HG03469 (cell line): ENCODE results near the gene ICAM3.

ENCODE experiments used
- ATAC-seq: cut with Tn5 transposase; IDR thresholded peaks from one replicate; pipeline ENCODE4 v1.9.1; 2021; ENCODE audit warnings: mild to moderate bottlenecking, moderate library complexity, moderate number of reproducible peaks; ENCODE audit not compliant: unreplicated experiment

Gene ICAM3

DNA sequence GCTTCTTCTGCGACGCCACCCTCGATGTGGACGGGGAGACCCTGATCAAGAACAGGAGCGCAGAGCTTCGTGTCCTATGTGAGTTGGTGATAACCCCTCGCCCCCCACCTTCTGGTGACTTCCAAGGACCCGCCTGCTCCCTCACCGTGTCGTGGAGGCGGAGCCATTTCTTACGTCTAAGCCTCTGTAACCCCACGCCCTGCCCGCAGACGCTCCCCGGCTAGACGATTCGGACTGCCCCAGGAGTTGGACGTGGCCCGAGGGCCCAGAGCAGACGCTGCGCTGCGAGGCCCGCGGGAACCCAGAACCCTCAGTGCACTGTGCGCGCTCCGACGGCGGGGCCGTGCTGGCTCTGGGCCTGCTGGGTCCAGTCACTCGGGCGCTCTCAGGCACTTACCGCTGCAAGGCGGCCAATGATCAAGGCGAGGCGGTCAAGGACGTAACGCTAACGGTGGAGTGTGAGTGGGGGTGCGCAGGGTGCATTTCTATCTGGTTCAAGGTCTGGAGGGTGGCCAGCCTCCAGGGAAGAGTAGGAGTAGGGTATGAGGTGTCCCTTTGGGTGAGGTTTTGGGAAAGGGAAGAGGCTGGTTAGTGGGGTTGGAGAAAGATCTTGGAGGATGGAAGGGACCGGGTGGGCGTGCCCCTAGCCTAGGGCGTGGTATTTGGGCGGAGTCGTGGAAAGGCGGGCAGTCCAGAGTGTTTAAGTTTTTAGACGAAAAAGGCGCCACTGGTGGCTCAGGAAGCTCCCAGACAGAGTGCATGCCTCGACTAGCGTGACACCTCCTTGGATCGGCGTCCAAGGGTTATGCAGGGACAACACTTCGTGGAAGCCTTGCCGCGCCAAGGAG is 46.4 kb downstream of the ICAM3 start:
- ATAC-seq: no peak

GRCh38 chr19:10292206-10292788 is 47.1 kb downstream of the ICAM3 start:
- no peak for ATAC-seq

- ATAC-seq: no peak
Observed at GRCh38 chr19:10291554-10292205, 47.7 kb downstream of the ICAM3 start.

DNA sequence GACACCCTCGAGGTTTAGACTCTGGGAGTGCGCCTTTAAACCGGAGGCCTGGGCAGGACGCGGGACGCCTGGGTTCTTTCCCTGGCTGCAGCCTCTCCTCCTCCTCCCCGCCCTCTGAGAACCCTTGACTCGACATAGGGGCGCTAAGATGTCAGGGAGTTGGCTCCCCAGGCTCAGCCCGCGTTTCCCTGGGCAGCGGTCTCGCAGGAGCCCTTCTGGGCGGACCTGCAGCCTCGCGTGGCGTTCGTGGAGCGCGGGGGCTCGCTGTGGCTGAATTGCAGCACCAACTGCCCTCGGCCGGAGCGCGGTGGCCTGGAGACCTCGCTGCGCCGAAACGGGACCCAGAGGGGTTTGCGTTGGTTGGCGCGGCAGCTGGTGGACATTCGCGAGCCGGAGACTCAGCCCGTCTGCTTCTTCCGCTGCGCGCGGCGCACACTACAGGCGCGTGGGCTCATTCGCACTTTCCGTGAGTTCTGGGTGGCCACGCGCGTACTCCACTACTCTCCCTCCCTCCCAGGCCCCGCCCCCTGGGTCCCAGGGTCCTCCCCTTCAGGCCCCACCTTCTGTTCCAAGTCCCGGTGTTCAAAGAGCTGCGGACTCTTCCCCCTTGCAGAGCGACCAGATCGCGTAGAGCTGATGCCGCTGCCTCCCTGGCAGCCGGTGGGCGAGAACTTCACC is 48.4 kb downstream of the ICAM3 start:
- ATAC-seq: no peak

- ATAC-seq: no peak
Observed at GRCh38 chr19:10290357-10290875, 49.0 kb downstream of the ICAM3 start.

GRCh38 chr19:10289836-10290356 is 49.5 kb downstream of the ICAM3 start, which contains the start of gene ICAM5:
Gene ICAM5, plus strand, starts transcription at chr19:10289952. Its CDS starts 92 bp downstream, at chr19:10290044.
- ATAC-seq: no peak

DNA sequence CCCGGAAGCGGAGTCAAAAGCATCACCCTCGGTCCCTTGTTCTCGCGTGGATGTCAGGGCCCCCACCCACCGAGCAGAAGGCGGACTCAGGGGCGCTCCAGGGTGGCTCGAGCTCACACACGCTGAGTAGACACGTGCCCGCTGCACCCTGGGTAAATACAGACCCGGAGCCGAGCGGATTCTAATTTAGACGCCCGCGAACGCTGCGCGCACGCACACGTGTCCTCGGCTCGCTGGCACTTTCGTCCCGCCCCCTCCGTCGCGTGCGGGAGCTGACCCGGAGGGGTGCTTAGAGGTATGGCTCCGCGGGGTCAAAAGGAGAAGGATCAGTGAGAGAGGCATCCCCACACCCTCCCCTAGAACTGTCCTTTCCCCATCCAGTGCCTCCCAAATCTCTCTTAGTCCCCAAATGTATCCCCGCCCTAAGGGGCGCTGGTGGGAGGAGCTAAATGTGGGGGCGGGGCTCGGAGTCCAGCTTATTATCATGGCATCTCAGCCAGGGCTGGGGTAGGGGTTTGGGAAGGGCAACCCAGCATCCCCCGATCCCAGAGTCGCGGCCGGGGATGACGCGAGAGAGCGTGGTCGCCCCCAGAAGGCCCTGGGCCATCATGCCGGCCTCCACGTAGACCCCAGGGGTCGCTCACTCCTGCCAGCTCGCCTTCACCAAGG is 50.1 kb downstream of the ICAM3 start:
- no peak for ATAC-seq

- ATAC-seq: no peak
Observed at GRCh38 chr19:10288662-10289166, 50.7 kb downstream of the ICAM3 start.

GRCh38 chr19:10286803-10287737 is 52.4 kb downstream of the ICAM3 start, which contains the start of gene ICAM4:
Gene ICAM4, plus strand, starts transcription at chr19:10286955. Its CDS starts 58 bp downstream, at chr19:10287013.
- ATAC-seq: no peak

DNA sequence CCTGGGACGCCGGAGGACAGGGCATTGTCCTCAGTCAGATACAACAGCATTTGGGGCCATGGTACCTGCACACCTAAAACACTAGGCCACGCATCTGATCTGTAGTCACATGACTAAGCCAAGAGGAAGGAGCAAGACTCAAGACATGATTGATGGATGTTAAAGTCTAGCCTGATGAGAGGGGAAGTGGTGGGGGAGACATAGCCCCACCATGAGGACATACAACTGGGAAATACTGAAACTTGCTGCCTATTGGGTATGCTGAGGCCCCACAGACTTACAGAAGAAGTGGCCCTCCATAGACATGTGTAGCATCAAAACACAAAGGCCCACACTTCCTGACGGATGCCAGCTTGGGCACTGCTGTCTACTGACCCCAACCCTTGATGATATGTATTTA is 54.0 kb downstream of the ICAM3 start:
- no peak for ATAC-seq

- ATAC-seq: no peak
Observed at GRCh38 chr19:10284960-10285278, 54.5 kb downstream of the ICAM3 start.

- no peak for ATAC-seq
Observed at GRCh38 chr19:10284065-10284959, 55.1 kb downstream of the ICAM3 start.
